CD14-positive monocyte (primary cell): ENCODE data around the gene FLOT2. TPM values are rescaled to one million over a fixed set of nuclear protein-coding genes. Genes with fewer than 3 reads are reported as not detected.

Source experiments
- DNase-seq, 3 donors: peaks; one replicate each; pipeline ENCODE4 v3.0.0-alpha.2; 2011 to 2022
- H2AFZ ChIP-seq: 2 replicates; pipeline ENCODE4 v1.6.0; 2012; ENCODE audit warnings: mild to moderate bottlenecking, low read depth, low read length, inconsistent platforms; ENCODE audit not compliant: insufficient read depth, poor library complexity, severe bottlenecking
- H3K27ac ChIP-seq, 2 donors: 1 replicate in 1 of 2; 2 replicates in 1 of 2; pipeline ENCODE4 v1.5.1; 2012 to 2013; ENCODE audit warnings: low read length in 2 of 2, control low read depth in 1 of 2, inconsistent platforms in 1 of 2, low read depth in 1 of 2, mild to moderate bottlenecking in 1 of 2
- H3K27me3 ChIP-seq, 2 donors: one replicate each; pipeline versions ENCODE4 v1.6.0 to v1.6.1; 2011 to 2013; ENCODE audit warnings: low read length in 2 of 2; ENCODE audit not compliant: control insufficient read depth in 2 of 2, insufficient read depth in 2 of 2
- H3K36me3 ChIP-seq, 2 donors: replicated peaks in 1 of 2; 1 replicate in 1 of 2; 2 replicates in 1 of 2; pipeline versions ENCODE4 v1.5.1 to v1.6.1; 2012 to 2013; ENCODE audit warnings: low read length in 2 of 2, control low read depth in 1 of 2, inconsistent platforms in 1 of 2, mild to moderate bottlenecking in 1 of 2; ENCODE audit not compliant: insufficient read depth in 2 of 2, control insufficient read depth in 1 of 2
- H3K4me1 ChIP-seq, 2 donors: 1 replicate in 1 of 2; 2 replicates in 1 of 2; pipeline versions ENCODE4 v1.5.1 to v1.6.1; 2012 to 2013; ENCODE audit warnings: low read length in 2 of 2, control low read depth in 1 of 2, inconsistent platforms in 1 of 2, mild to moderate bottlenecking in 1 of 2, moderate library complexity in 1 of 2; ENCODE audit not compliant: insufficient read depth in 2 of 2, control insufficient read depth in 1 of 2
- H3K4me2 ChIP-seq: replicated peaks from 2 replicates; pipeline ENCODE3; 2012; ENCODE audit warnings: low read length, moderate library complexity, mild to moderate bottlenecking; ENCODE audit not compliant: poor library complexity, severe bottlenecking; ENCODE audit errors: extremely low read depth
- H3K4me3 ChIP-seq, 3 experiments: fragments of 200-600 bp in 1 of 3; sonication (generic) in 1 of 3; replicated peaks in 1 of 3; 1 replicate in 2 of 3; 2 replicates in 1 of 3; pipeline ENCODE4 v1.5.1; 2011 to 2013; ENCODE audit warnings: low read length in 3 of 3, mild to moderate bottlenecking in 3 of 3, control low read depth in 2 of 3, low read depth in 2 of 3, inconsistent platforms in 1 of 3, moderate library complexity in 1 of 3
- H3K79me2 ChIP-seq: 2 replicates; pipeline ENCODE4 v1.6.0; 2012; ENCODE audit warnings: mild to moderate bottlenecking, control low read depth, inconsistent platforms, low read length, moderate library complexity; ENCODE audit not compliant: insufficient read depth
- H3K9ac ChIP-seq: 2 replicates; pipeline ENCODE4 v1.6.0; 2017; ENCODE audit warnings: low read length, mild to moderate bottlenecking; ENCODE audit not compliant: insufficient read depth, poor library complexity, severe bottlenecking
- H3K9me3 ChIP-seq, 2 donors: replicated peaks in 1 of 2; 1 replicate in 1 of 2; 2 replicates in 1 of 2; pipeline versions ENCODE4 v1.5.1 to v1.6.1; 2012 to 2013; ENCODE audit warnings: low read length in 2 of 2, control low read depth in 1 of 2; ENCODE audit not compliant: control insufficient read depth in 1 of 2, insufficient read depth in 1 of 2
- H4K20me1 ChIP-seq: 2 replicates; pipeline ENCODE4 v1.6.0; 2012; ENCODE audit warnings: mild to moderate bottlenecking, low read length, control low read depth, moderate library complexity; ENCODE audit not compliant: insufficient read depth
- H3K27ac Mint-ChIP-seq, 7 donors: one replicate each; pipeline ENCODE4 v1.8.0; 2020; ENCODE audit warnings: mild to moderate bottlenecking in 7 of 7, mixed read lengths in 7 of 7, moderate library complexity in 6 of 7, inconsistent platforms in 2 of 7
- H3K27me3 Mint-ChIP-seq, 3 donors: one replicate each; pipeline ENCODE4 v1.8.0; 2021 to 2022; ENCODE audit warnings: low read depth in 3 of 3, mild to moderate bottlenecking in 3 of 3, mixed read lengths in 3 of 3, moderate library complexity in 3 of 3, inconsistent platforms in 1 of 3
- H3K36me3 Mint-ChIP-seq, 2 donors: one replicate each; pipeline ENCODE4 v1.8.0; 2020; ENCODE audit warnings: mixed read lengths in 2 of 2, inconsistent platforms in 1 of 2, mild to moderate bottlenecking in 1 of 2
- H3K4me1 Mint-ChIP-seq: one replicate; pipeline ENCODE4 v1.8.0; 2020; ENCODE audit warnings: mild to moderate bottlenecking, mixed read lengths
- H3K4me3 Mint-ChIP-seq, 2 donors: one replicate each; pipeline ENCODE4 v1.8.0; 2020; ENCODE audit warnings: mild to moderate bottlenecking in 2 of 2, mixed read lengths in 2 of 2, moderate library complexity in 1 of 2
- H3K9me3 Mint-ChIP-seq, 7 donors: one replicate each; pipeline ENCODE4 v1.8.0; 2020 to 2022; ENCODE audit warnings: mixed read lengths in 7 of 7, mild to moderate bottlenecking in 6 of 7, moderate library complexity in 6 of 7, inconsistent platforms in 2 of 7
- WGBS: methylation state at CpG from one replicate; pipeline ENCODE4 v1.1.5; 2013; ENCODE audit warnings: missing lambda C conversion rate; ENCODE audit not compliant: insufficient coverage; 5-methylcytosine and 5-hydroxymethylcytosine counted together
- intact Hi-C, 2 donors: fragments of 100-400 bp; cut with micrococcal nuclease; formaldehyde crosslinking; loops; one replicate each; pipeline versions ENCODE4 v1.15.0 to v1.15.1; 2023
- polyA plus RNA-seq, 3 donors: library from polyadenylated mRNA; depleted of rRNA in 1 of 3; unstranded in 2 of 3; stranded (reverse) in 1 of 3; fragments of 300-500 nt in 2 of 3; fragments of >200 nt in 1 of 3; fragmentation: Illumina TruSeq in 2 of 3; gene quantifications; 1 replicate in 2 of 3; 2 replicates in 1 of 3; pipeline ENCODE4 v1.2.3, GENCODE V29; 2012 to 2021
- TF ChIP-seq, protein P1 (sequence below): fragments of 200-600 bp; IDR thresholded peaks from one replicate; pipeline ENCODE4 v1.8.0; 2022; ENCODE audit warnings: antibody characterized with exemption, mild to moderate bottlenecking

FLOT2 gene
- polyA plus RNA-seq, 3 donors: 138 to 271 (median 244) TPM

DNA sequence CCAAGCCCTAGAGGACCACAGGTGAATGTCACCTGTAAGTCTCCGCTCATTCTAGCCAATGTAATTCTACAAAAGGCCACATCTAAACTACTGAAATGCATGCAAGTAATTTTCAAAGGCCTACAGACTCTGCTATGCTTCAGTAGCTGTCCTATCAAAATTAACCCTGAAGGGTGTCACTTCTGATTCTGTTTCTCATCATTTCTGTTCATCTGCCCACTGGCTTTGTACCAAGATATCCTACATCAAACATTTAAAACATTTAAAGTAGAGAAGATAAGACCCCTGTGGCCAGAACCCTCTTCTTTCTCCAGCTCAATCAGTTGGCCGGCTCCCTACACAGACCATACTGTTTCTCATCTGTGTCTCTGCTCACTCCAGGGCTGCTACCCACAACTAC lies 32.3 kb upstream of the FLOT2 start:
- Histone ChIP-seq H3K79me2 (peaks cover 91% of the 10 kb centered on the region), H3K9ac (no peak overlapping the region), H2AFZ (no peak overlapping the region), H3K4me3 (no peak overlapping the region), H3K9me3 (no peaks in the 10 kb centered on the region), H3K4me1 (peaks cover 33 to 37% of the 10 kb centered on the region in 2 donors), H3K36me3 (peaks cover 2 to 39% of the 10 kb centered on the region in 2 donors), H3K27ac (peak overlapping the region in 1 of 2 donors; percentile 52), H3K27me3 (no peaks in the 10 kb centered on the region), H4K20me1 (peaks cover 46% of the 10 kb centered on the region), H3K4me2 (no peak overlapping the region)
- no peak overlapping the region for H3K4me3 Mint-ChIP-seq
- TF ChIP-seq, protein P1, sequence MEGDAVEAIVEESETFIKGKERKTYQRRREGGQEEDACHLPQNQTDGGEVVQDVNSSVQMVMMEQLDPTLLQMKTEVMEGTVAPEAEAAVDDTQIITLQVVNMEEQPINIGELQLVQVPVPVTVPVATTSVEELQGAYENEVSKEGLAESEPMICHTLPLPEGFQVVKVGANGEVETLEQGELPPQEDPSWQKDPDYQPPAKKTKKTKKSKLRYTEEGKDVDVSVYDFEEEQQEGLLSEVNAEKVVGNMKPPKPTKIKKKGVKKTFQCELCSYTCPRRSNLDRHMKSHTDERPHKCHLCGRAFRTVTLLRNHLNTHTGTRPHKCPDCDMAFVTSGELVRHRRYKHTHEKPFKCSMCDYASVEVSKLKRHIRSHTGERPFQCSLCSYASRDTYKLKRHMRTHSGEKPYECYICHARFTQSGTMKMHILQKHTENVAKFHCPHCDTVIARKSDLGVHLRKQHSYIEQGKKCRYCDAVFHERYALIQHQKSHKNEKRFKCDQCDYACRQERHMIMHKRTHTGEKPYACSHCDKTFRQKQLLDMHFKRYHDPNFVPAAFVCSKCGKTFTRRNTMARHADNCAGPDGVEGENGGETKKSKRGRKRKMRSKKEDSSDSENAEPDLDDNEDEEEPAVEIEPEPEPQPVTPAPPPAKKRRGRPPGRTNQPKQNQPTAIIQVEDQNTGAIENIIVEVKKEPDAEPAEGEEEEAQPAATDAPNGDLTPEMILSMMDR: no peak
- 100% methylated on average over 2 of the region's 2 CpGs for WGBS
- no peaks in the 10 kb centered on the region for H3K27me3 Mint-ChIP-seq
- intact Hi-C loops: no loop called here
- peaks cover 41% of the 10 kb centered on the region for H3K4me1 Mint-ChIP-seq
- H3K36me3 Mint-ChIP-seq: peaks cover 34 to 52% of the 10 kb centered on the region in 2 donors
- DNase-seq: no peak
- peaks cover 0 to 4% (median 0%) of the 10 kb centered on the region in 7 donors for H3K9me3 Mint-ChIP-seq
- H3K27ac Mint-ChIP-seq: peak overlapping the region in 5 of 7 donors; percentile 14 to 86 (median 51)

- Mint-ChIP-seq H3K27ac (peak overlapping the region; percentile 33 to 99 (median 98)), H3K4me1 (peaks cover 54% of the 10 kb centered on the region), H3K9me3 (peaks cover 0 to 4% (median 0%) of the 10 kb centered on the region in 7 donors), H3K36me3 (peaks cover 44 to 57% of the 10 kb centered on the region in 2 donors), H3K27me3 (no peaks in the 10 kb centered on the region), H3K4me3 (no peak overlapping the region)
- Histone ChIP-seq H2AFZ (no peak overlapping the region), H3K36me3 (peaks cover 13 to 38% of the 10 kb centered on the region in 2 donors), H3K4me1 (peaks cover 38 to 50% of the 10 kb centered on the region in 2 donors), H3K9me3 (no peaks in the 10 kb centered on the region), H3K27ac (peak overlapping the region in 1 of 2 donors; percentile 95), H3K4me3 (no peak overlapping the region), H3K79me2 (peaks cover 90% of the 10 kb centered on the region), H3K4me2 (no peak overlapping the region), H4K20me1 (peaks cover 28% of the 10 kb centered on the region), H3K9ac (no peak overlapping the region), H3K27me3 (no peaks in the 10 kb centered on the region)
- intact Hi-C loops: no loop called here
- DNase-seq: peak; percentile 52 to 86 (median 59)
- WGBS: 100% methylated on average over 1 of the region's 2 CpGs
- TF ChIP-seq, protein P1: no peak
These were observed 30.5 kb upstream of the FLOT2 start for GRCh38 chr17:28928061-28928460.
